Keratinocyte (primary cell): Measurements from ENCODE around the gene TANGO2.

Experiments used
- EZH2 ChIP-seq: IDR thresholded peaks from one replicate; pipeline ENCODE4 v1.6.1; 2012; ENCODE audit warnings: inconsistent platforms, mild to moderate bottlenecking, low read length, moderate library complexity
- TF ChIP-seq, protein P1 (sequence below), 3 experiments: IDR thresholded peaks in 1 of 3; conservative IDR thresholded peaks in 1 of 3; optimal IDR thresholded peaks in 1 of 3; 2 replicates in 2 of 3; 3 replicates in 1 of 3; pipeline versions ENCODE3 to v1.5.1; 2011; ENCODE audit warnings: low read length in 3 of 3, mild to moderate bottlenecking in 3 of 3, moderate library complexity in 2 of 3, control low read depth in 1 of 3, inconsistent platforms in 1 of 3; ENCODE audit not compliant: insufficient read depth in 2 of 3; ENCODE audit errors: extremely low read depth in 1 of 3

DNA sequence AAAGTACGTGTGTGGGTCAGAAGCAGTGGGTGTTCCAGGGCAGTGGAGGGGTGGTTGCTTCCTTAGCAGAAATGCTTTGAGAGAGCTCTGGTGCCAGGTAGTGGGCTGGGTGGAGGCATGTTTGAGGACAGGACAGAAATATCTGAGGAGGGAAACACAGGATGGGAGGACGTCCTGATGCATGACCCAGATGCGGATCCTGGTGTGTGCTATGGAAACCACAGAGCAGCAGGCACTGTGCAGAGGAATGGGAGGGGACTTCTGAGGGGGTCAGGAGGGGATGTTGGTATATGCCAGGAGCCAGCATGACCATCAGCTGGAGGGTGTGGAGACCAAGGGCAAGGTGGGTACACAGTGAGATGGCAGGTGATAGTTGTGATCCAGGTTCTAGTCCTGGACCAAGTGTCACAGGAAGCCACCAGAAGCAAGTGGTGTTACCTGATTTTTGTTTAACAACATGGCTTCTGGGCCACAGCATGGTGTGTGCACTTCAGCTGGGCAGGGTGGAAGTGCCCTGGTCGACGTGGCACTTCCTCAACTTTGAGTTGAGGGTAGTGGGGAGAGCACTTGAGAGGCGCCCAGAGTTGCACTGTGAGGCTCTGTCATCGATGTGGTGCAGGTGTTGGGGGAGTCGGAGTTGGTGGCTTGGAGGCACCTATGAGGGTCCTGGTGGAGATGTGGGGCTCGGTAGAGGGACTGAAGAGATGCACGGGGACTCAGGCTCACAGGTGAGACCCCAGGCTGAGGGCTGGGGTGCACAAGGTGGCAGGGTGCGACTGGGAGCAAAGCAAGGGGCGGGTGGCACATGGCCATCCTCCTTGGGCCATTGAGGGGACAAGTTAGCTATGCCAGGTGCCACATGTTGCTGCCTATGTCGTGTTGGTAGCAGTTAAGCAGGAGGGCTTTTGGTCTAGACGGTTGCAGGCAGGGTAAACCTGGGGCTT lies 66.7 kb downstream of the TANGO2 start:
- TF ChIP-seq, protein P1, sequence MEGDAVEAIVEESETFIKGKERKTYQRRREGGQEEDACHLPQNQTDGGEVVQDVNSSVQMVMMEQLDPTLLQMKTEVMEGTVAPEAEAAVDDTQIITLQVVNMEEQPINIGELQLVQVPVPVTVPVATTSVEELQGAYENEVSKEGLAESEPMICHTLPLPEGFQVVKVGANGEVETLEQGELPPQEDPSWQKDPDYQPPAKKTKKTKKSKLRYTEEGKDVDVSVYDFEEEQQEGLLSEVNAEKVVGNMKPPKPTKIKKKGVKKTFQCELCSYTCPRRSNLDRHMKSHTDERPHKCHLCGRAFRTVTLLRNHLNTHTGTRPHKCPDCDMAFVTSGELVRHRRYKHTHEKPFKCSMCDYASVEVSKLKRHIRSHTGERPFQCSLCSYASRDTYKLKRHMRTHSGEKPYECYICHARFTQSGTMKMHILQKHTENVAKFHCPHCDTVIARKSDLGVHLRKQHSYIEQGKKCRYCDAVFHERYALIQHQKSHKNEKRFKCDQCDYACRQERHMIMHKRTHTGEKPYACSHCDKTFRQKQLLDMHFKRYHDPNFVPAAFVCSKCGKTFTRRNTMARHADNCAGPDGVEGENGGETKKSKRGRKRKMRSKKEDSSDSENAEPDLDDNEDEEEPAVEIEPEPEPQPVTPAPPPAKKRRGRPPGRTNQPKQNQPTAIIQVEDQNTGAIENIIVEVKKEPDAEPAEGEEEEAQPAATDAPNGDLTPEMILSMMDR (optimal IDR thresholded peaks at IDR 0.05 in 1 of 3, IDR thresholded peaks at IDR 0.05 in 1 of 3, conservative IDR thresholded peaks at IDR 0.05 in 1 of 3; ENCODE audit: extremely low read depth in 1 of 3, insufficient read depth in 2 of 3, low read length in 3 of 3): no peak
- TF ChIP-seq EZH2: no peak
